HepG2 (cell line): Measurements from ENCODE around the gene CD48. TPM values are rescaled to one million over a fixed set of nuclear protein-coding genes. Genes with fewer than 3 reads are reported as not detected.

Experiments used
- DPF2 ChIP-seq: sonication (generic); formaldehyde crosslinking; IDR thresholded peaks from 2 replicates; pipeline ENCODE4 v1.4.0; 2020; ENCODE audit warnings: mild to moderate bottlenecking, low read depth, missing genetic modification reagents, borderline replicate concordance
- KLF9 ChIP-seq: IDR thresholded peaks from 2 replicates; pipeline ENCODE4 v1.6.1; 2016; ENCODE audit warnings: low read depth
- RXRA ChIP-seq: sonication (generic); formaldehyde crosslinking; IDR thresholded peaks from 2 replicates; pipeline ENCODE4 v1.5.1; 2020; ENCODE audit warnings: missing genetic modification reagents
- polyA plus RNA-seq, 8 experiments: library from polyadenylated mRNA; depleted of rRNA in 3 of 8; stranded (reverse) in 7 of 8; unstranded in 1 of 8; fragments of >200 nt; fragmentation: Illumina TruSeq in 4 of 8; extraction: Trizol in 4 of 8; gene quantifications; 2 replicates each; pipeline versions ENCODE4 v1.2.1 to v1.2.3, GENCODE V29; 2011 to 2016; ENCODE audit warnings: low read depth in 4 of 8, missing spikeins in 1 of 8, mixed read lengths in 1 of 8; ENCODE audit not compliant: insufficient read depth in 1 of 8
- total RNA-seq, 5 experiments: library from RNA; depleted of rRNA; stranded (reverse); fragments of >200 nt; fragmentation: Illumina TruSeq; extraction: Trizol; gene quantifications; 2 replicates each; pipeline ENCODE4 v1.2.3, GENCODE V29; 2016; ENCODE audit warnings: low read depth in 1 of 5
- TF ChIP-seq, protein P1 (sequence below), 2 experiments: sonication (generic) in 1 of 2; formaldehyde crosslinking in 1 of 2; IDR thresholded peaks; 2 replicates each; pipeline versions ENCODE4 v1.4.0 to v1.6.1; 2016 to 2020; ENCODE audit warnings: borderline replicate concordance in 1 of 2, low read depth in 1 of 2, mild to moderate bottlenecking in 1 of 2, missing genetic modification reagents in 1 of 2
- TF ChIP-seq, protein P2 (sequence below), 2 experiments: sonication (generic) in 1 of 2; formaldehyde crosslinking in 1 of 2; IDR thresholded peaks; 2 replicates each; pipeline versions ENCODE4 v1.5.1 to v1.6.1; 2011 to 2020; ENCODE audit warnings: borderline replicate concordance in 1 of 2, low read depth in 1 of 2, low read length in 1 of 2, mild to moderate bottlenecking in 1 of 2, missing genetic modification reagents in 1 of 2, moderate library complexity in 1 of 2
- TF ChIP-seq, protein P3 (sequence below): IDR thresholded peaks from 2 replicates; pipeline ENCODE4 v1.6.1; 2016; ENCODE audit warnings: control low read depth

The CD48 gene
- total and polyA plus RNA-seq, 2 of the 13 experiments (the other 11 are each of a cell fraction or from before 2014, with no cell fraction given): not detected

DNA sequence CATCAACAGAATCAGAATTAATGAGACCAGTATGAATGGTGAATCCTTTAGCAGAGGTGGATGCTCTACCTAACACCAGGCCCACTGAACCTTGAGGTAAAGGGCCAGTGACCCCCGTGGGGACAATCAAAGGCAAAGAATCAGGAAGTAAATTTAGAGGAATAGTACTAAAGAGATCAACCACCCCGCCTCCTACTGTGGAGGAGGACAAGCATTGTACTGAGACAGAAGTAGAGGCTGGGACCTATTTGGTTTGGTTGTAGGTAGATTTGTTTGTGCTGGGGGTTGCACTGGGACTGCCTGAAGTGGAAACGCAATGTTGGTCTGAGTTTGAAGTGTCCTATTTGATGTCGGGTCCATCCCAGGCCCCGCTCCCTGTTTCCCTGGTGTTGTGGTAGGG lies 9.5 kb downstream of the CD48 start (continued):
- TF ChIP-seq, protein P1, sequence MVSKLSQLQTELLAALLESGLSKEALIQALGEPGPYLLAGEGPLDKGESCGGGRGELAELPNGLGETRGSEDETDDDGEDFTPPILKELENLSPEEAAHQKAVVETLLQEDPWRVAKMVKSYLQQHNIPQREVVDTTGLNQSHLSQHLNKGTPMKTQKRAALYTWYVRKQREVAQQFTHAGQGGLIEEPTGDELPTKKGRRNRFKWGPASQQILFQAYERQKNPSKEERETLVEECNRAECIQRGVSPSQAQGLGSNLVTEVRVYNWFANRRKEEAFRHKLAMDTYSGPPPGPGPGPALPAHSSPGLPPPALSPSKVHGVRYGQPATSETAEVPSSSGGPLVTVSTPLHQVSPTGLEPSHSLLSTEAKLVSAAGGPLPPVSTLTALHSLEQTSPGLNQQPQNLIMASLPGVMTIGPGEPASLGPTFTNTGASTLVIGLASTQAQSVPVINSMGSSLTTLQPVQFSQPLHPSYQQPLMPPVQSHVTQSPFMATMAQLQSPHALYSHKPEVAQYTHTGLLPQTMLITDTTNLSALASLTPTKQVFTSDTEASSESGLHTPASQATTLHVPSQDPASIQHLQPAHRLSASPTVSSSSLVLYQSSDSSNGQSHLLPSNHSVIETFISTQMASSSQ (IDR thresholded peaks at IDR 0.05; ENCODE audit: low read depth): no peak
- TF ChIP-seq, protein P1 (CRISPR knock-in tag; IDR thresholded peaks at IDR 0.05; ENCODE audit: borderline replicate concordance): no peak
- TF ChIP-seq, protein P2, sequence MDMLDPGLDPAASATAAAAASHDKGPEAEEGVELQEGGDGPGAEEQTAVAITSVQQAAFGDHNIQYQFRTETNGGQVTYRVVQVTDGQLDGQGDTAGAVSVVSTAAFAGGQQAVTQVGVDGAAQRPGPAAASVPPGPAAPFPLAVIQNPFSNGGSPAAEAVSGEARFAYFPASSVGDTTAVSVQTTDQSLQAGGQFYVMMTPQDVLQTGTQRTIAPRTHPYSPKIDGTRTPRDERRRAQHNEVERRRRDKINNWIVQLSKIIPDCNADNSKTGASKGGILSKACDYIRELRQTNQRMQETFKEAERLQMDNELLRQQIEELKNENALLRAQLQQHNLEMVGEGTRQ (IDR thresholded peaks at IDR 0.05; ENCODE audit: low read depth, low read length): no peak
- TF ChIP-seq, protein P2 (CRISPR knock-in tag; IDR thresholded peaks at IDR 0.05; ENCODE audit: borderline replicate concordance): no peak
- TF ChIP-seq, protein P3, sequence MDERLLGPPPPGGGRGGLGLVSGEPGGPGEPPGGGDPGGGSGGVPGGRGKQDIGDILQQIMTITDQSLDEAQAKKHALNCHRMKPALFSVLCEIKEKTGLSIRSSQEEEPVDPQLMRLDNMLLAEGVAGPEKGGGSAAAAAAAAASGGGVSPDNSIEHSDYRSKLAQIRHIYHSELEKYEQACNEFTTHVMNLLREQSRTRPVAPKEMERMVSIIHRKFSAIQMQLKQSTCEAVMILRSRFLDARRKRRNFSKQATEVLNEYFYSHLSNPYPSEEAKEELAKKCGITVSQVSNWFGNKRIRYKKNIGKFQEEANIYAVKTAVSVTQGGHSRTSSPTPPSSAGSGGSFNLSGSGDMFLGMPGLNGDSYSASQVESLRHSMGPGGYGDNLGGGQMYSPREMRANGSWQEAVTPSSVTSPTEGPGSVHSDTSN (CRISPR knock-in tag): no peak
- no peak for TF ChIP-seq KLF9
- TF ChIP-seq DPF2 (CRISPR knock-in tag): no peak
- no peak for TF ChIP-seq RXRA (CRISPR knock-in tag)
